A673 (cell line): ENCODE measurements around the gene CRPPA.

Source experiments
- EZH2 ChIP-seq: fragments of 200-600 bp; sonication (generic); IDR thresholded peaks from 2 replicates; pipeline ENCODE4 v1.6.1; 2017; ENCODE audit warnings: borderline replicate concordance, low read depth, mild to moderate bottlenecking, mixed read lengths, antibody characterized with exemption, low read length; ENCODE audit not compliant: poor library complexity, severe bottlenecking
- TF ChIP-seq, protein P1 (sequence below): fragments of 300-800, 200-600 bp; sonication (generic); conservative IDR thresholded peaks from 2 replicates; pipeline ENCODE4 v1.5.1; 2017; ENCODE audit warnings: low read depth, mild to moderate bottlenecking, antibody characterized with exemption, low read length, moderate library complexity, mixed read lengths

DNA sequence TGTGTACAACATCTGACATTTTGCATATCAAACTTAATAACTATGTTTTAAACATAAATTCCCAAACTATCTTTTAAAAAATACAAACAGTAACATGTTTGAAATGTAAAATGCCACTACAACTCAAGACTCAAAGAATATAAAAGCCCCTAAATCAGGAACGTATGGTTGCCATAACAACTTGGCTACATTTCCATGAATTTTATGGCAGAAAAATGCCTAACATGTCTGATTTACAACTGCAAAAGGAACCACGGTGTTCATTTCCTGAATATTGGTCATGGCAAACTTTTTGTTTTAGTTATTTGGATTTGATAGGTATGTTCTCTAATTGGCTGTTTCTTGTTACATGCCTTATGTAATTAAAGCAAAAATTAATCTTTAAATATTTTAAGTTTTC, 42.2 kb upstream of the CRPPA start:
- TF ChIP-seq, protein P1, sequence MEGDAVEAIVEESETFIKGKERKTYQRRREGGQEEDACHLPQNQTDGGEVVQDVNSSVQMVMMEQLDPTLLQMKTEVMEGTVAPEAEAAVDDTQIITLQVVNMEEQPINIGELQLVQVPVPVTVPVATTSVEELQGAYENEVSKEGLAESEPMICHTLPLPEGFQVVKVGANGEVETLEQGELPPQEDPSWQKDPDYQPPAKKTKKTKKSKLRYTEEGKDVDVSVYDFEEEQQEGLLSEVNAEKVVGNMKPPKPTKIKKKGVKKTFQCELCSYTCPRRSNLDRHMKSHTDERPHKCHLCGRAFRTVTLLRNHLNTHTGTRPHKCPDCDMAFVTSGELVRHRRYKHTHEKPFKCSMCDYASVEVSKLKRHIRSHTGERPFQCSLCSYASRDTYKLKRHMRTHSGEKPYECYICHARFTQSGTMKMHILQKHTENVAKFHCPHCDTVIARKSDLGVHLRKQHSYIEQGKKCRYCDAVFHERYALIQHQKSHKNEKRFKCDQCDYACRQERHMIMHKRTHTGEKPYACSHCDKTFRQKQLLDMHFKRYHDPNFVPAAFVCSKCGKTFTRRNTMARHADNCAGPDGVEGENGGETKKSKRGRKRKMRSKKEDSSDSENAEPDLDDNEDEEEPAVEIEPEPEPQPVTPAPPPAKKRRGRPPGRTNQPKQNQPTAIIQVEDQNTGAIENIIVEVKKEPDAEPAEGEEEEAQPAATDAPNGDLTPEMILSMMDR: no peak
- no peak for TF ChIP-seq EZH2
